Stimulated activated CD4-positive, alpha-beta T cell treated with anti-CD3 and anti-CD28 coated beads, Interleukin-4, amount 100 ng/mL, for 48 hours (primary cell): ENCODE measurements around the gene GLP1R.

Source experiments
- DNase-seq, 2 donors: peaks; one replicate each; pipeline ENCODE4 v3.0.0-alpha.2; 2020; ENCODE audit warnings: low read depth in 2 of 2

GLP1R gene

DNA sequence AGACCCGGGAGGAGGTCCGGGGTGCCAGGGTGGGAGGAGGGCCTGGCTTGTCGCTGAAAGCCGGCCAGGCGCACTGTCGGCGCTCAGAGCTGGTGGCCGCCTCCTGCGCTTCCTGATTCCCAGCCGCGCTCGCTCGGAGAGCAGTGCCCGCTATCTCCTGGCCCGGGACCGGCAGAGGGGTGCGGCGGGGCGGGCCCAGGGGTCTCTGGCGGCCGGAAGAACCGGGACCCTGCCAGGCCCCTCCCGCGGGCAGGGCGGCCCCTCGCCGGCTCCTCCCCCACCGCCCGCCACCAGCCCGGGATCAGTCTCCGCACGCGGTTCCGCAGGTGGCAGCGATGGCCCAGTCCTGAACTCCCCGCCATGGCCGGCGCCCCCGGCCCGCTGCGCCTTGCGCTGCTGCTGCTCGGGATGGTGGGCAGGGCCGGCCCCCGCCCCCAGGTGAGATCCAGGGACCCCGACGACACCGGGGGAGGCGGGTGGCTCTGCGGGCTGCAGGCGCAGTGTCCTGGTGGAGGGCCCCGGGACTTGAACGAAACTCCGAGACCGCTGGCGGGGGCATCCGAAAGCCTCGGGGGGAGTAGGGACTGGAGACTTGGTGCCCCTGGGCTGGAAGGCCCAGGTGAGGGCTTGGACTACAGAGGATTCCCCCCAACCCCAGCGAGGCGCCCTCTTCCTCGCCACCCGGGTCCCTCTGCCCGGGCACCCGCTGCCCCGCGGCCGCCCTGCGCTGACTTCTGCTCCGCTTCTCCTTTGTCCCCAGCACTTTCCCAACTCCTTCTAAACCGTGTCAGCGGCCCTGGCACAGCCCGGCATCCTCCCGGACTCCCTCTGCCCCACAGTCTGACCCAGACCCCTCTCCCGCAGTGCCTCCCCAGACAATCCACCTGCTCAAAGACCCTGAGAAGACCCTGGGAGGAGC lies at the start of gene GLP1R:
Gene GLP1R, plus strand, starts transcription at position 301 of the 919 bp plus-strand sequence. Its CDS starts 60 bp downstream, at position 361.
- DNase-seq = no peak

DNA sequence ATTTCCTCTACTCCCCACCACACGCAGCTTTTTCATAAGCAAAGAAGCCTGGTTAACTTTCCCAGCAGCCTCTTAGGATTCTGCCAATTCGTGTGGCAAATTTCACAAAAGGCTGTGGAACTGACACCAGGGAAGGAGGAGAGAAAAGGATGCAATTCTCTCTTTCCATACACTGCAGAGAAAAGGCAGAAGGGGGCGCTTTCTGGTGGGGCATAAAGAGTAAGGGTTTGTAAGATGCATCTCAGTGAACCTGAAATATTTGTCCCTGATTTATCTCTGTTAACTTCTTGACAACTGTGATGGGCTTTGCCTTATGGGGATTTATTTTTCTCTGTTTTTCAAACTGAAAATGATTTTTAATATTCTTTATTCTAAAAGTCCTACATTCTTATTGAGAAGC lies 45.5 kb upstream of the GLP1R start:
- DNase-seq = no peak

DNA sequence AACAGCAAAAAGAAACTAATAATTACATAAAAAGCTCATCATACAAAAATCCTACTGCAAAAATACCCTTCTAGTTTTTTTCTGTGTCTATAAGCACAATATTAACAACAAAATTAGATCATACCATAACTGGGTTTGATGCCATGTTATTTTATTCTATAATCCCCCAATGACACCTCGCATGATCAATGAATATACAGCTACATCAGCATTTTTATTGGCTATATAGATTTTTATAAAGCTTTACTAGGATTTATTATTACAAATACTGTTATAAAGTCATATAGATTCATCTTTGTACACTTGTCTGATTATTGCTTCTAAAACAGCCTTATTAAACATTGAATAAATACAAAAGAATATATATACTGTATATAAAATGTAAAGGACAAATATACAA lies 45.1 kb upstream of the GLP1R start:
- no peak for DNase-seq

DNA sequence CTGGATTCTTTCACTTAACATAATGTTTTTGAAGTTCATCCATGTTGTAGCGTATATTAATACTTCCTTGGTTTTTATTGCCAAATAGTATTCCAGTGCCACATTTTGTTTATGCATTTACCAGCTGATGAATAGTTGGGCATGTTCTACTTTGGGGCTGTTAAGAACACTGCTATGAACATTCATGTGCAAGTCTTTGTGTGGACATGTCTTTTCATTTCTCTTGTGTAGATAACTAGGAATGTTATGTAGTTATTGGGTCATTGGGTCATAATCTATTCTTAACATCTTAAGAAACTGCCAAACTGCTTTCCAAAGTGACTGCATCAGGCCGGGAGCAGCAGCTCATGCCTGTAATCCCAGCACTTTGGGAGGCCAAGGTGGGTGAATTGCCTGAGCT lies 43.8 kb upstream of the GLP1R start:
- DNase-seq = no peak

DNA sequence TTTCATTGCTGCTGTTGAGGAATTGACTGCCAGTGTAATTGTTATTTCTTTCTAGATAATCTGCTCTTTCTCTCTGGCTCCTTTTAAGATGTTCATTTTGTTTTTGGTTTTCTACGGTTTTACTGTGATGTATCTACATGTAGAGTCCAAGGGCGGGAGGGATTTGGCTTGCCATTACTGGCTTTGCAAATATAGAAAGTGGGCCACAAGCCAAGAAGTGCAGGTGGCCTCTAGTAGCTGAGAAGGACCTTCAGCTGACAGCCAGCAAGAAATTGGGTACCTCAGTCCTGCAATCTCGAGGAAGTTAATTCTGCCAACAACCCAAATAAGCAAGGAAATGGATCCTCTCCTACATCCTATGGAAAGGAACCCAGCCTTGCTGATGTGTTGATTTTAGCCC lies 42.8 kb upstream of the GLP1R start:
- no peak for DNase-seq

DNA sequence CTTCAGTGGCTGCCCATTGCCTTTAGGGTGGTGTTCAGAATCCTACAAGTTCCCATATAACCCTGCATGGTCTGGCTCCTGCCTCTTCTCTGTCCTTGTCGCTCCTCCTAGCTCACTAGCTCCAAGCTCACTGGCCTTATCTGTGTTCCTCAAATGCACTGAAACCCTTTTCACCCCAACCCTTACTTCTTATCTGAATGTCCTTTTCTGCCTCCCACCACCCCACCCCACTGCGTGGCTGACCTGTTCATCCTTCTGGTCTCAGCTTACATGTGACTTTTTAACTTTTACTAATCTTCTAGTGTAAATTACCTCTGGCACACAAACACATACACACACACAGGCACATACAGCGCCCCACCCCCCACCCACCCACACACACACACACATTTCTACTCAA lies 41.0 kb upstream of the GLP1R start:
- DNase-seq = no peak

DNA sequence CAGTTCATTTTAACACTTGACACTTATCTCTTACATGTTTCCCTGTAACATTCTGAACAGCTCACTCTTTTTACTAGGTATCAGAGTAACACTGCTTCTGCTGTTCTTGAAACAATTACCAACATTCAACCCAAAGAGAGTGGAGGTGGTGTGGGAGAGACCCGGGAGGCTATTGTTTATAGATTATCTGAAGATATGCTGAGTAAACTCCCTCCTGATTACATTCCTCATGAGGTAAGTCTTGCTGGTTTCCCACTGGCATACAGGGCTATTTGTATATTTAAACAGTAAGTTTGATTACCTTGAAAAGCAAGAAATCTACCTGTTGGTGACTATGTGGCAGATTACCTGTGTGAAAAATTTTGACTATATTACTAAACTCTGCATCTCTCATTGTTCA lies 39.8 kb upstream of the GLP1R start:
- no peak for DNase-seq

DNA sequence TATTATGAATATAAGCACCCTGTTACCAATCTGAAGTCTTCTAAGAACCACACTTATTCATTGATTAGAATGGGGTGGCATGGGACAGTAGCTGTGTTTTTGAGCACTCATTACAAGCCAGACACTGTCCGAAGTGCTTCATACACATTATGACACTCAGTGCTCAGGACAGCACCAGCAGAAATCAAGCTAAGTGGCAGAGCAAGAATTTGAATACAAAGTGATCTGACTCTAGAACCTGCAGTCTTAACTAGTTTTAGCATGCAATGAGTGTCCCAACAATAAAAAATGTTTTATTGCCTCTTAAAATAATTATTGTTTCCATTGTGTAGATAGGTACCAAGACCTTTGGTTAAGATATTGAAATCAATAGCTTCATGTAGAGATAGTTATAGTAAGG lies 39.1 kb upstream of the GLP1R start:
- no peak for DNase-seq

DNA sequence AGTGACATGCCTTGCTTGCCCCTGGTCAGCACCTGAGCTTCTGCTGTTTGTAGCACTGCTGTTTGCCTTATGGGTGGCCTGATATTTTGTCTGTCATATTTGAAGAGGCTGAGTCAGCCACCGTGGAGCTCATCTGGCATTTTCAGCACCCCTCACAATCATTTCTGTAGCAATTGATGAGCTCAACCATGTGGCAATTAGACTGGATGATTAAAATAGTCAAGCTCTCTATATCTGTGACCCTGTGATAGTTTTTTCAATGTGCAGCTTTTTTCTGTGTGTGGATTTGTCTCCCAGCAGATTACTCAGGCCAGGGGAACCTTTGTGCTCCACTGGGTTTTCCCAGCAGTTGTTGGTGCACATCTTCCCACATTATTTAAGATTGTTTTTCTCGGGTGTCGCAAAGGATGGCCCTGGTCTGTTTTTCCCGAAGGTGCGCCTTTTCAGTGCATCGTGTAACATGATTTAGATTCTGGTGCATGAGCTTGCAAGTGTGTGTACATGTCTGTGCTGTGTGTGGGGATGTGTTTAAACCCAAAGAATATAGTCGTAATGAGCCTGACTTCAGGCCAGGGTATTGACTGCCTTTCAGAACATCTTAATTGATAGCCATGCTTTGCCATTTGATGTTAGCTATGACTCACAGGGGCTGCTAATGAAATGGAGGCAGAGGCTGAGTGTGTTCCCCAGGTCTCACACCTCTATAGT lies 31.6 kb upstream of the GLP1R start:
- no peak for DNase-seq

DNA sequence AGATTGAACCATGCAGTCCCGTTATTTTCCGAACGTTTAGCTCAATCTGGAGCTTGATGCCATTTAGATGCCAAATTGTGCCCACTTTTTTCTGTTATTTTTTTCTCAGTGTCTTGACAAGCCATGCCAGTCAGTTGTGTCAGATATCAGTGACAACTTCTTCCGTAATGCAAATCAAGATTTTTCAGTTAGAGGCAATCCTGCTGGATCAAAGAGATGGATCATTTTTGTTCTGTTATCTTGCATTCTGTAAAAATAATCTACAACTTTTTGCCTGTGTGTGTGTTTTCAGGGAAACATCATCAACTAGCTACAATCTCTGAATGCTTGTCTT lies 31.1 kb upstream of the GLP1R start:
- no peak for DNase-seq

DNA sequence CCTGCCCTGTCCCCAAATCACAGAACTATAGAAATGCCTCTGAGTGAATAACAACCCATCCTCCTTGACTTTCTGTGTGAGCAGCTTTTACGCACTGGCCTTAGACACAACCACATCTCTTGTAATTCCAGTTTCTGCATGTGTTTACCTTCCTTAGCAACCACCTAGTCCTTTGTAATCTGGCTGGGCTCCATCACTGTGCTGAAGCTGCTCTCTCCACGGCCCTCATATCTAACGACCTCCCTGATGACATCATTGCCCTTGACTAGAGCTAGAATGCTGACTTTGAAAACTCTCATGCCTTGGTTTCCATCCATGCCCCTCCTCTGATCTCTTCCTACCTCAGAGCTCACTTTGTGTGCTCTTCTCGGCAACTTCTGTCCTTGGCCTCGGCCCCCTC lies 30.5 kb upstream of the GLP1R start:
- DNase-seq = no peak

DNA sequence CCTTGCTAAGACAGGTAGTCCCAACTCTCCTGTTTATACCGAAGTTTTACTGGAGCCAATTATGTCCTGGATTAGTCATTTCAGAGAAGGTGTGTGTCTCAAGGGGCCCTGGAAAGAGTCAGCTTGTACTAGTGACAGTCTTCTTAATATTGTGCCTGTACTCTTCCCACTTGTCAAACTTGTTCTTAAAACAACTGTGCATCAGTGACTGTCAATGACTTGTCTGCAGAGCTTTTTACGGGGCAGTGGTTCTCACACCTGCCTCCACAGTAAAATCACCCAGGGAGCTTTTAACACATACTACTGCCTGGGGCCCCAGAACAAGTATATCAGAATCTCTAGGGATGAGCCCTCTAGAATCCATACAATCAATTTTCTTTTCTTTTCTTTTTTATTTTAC lies 28.4 kb upstream of the GLP1R start:
- DNase-seq = no peak

DNA sequence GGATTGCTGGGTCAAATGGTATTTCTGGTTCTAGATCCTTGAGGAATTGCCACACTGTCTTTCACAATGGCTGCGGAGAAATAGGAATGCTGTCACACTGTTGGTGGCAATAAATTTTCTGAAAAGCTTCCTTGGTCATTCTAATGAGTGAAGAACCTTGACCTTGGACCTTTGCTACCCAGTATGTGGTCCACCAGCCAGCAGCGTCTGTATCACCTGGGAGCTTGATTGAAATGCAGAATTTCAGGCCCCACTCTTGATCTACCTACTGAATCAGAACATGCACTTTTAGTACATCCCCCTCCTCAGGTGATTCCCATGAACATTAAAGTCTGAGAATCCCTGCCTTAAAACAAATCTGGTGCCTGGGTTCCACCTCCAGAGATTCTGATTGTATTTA lies 27.5 kb upstream of the GLP1R start:
- no peak for DNase-seq

DNA sequence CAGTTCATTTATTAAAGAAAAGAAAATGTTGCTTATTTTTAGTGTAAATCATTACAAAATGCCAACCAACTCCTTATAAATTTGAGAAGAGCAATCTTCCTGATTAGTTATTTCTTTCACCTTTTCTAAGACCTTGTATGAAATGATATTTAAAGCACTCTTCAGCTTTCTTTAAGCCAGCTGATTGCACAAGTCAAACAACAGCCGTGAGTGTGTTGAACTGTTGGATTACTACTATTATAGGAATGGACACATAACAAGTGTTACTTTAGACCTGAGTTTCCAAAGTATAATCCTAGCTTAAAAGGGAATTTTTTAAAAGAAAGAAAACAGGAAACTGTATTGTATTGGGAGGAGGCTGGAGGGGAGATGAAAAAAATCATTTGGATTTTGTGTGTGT lies 26.8 kb upstream of the GLP1R start:
- no peak for DNase-seq

DNA sequence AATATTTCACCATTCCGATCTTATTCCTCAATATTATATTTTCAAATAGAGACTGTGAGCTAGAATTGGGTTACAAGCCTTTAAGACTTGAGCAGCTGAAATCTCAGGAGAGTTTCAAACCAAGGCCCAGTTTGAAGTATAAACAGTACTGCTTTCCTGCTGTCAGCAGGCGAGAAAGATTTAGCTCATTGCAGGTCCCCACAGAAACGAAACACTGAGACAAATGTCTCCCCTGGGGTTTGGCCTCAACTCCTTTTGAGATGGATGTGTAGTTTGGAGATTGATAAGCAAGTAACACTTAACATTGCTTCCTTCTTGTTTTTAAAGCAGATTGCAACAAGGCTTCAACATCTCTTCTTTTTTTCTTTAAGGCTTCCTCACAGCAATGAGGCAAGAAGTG lies 22.4 kb upstream of the GLP1R start:
- no peak for DNase-seq

DNA sequence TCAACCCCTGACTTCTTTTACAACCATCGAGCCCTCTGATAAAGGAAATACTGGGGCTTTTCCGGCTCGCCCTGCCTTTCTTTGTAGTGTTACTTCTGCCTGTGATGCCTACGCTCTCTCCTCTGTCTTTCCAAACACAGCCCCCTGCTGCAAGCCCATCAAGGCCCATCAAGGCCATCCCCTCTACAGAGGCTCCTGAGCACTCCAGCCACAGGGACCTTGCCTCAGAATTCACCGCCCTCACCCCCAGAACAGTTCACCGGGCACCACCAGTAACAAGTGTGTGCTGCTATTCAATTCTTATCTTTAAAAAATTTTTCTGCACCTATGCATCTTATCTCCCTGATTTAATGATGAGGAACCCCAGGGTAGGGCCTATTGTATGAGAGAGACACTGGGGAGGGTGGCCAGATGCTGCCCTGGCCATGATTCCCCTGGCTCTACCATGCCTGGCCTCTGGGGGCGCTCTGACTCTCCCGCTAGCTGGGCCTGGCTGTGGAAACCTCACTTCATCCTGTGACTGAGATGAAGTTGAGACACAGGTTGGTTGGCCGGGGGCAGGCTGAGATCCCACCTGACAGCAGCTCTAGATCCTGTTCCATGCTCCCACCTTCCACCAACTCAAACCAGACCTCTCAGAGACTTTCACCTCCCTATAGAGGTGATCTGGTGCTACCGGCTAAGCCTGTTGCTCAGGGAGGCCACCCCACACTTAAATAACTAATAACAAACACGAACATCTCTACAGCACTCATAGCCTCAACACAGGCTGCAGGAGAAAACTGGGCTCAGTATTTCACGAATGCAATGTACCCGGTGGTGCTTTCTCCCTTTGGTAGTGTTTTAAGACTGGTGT lies 19.2 kb upstream of the GLP1R start:
- peak; percentile 38 to 54 for DNase-seq

DNA sequence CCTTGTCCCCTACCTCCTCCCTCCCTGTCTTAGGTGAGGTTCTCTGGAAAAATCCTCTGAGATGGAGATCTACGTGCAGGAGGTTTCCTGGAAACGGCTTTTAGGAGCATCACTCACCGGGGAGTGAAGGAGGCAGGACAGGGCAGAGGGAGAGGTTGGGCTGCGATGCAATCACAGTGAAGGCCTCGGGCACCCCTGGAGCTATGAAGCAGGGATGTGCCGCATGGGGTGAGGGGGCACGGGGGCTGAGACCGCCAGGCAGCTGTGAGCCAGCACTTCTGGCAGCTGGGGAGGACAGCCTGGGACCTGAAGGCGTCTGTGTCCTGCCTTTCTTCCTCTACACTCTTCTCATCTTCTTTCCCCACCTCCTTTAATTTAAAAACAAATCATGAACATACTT lies 12.9 kb upstream of the GLP1R start:
- DNase-seq = no peak

DNA sequence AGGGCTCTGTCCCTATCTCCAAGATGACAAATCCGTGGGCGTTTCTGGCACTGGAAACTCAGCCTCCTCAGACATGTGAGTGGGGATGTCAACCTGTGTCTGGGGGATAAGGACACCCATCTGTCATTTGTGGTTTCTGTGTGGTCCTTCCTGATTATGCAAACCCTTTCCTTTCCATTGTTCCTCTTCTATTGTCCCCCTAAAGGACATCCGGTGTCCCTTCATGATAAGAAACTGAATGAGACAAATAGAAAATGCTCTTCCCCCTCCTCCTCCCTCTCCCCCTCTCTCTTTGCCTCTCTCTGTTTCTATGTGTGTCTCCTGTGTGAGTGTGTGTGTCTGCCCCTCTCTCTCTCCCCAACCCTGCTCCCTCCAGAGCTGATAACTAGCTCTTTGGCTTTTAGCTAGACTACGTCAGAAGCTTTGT lies 11.5 kb upstream of the GLP1R start:
- DNase-seq = no peak

DNA sequence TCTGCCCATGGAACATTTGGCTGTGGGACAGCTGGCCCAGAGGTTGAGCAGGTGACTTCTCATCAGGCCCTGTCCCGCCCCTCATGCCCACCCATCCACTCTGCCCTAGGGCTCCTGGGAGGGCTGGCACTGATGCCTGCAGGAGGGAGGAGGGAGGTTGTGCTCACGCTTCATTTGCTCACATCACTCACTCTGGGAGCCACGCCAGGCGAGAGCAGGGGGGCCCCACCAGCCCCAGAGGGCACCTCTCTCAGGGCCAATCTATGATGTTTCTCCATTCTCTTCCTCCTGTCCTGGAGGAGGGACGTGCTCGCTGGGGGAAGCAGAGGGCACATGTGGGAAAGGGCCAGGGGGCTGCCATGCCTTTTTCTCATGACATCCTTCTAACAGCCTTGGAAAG lies 10.9 kb upstream of the GLP1R start:
- no peak for DNase-seq

DNA sequence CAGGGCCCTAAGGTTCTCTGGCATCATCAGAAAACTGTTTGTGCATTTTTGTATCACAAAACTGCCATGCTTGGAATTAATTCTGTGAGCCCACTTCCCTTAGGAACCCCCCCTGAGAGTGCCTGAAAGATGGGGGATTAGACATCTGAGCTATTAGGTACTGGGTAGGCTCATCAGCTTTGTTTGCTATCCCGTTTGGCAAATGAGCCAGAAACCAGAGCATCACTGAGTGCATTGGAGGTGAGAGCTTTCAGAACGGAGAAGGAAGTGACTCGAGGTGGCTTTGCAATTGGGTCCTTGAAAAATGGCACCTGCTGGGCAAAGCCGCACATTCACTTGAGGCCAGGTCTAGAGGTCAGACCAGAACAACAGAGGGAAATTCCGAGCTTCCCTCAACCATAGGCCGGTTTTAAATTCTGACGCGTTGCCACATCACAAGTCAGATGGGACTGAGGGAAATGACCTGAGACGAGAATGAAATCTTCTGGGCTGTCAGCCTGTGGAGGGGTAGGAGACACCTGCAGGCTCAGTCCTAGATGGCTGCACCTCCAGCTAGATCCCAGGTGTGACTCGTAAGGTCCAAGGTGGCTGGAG lies 8.4 kb upstream of the GLP1R start:
- no peak for DNase-seq

DNA sequence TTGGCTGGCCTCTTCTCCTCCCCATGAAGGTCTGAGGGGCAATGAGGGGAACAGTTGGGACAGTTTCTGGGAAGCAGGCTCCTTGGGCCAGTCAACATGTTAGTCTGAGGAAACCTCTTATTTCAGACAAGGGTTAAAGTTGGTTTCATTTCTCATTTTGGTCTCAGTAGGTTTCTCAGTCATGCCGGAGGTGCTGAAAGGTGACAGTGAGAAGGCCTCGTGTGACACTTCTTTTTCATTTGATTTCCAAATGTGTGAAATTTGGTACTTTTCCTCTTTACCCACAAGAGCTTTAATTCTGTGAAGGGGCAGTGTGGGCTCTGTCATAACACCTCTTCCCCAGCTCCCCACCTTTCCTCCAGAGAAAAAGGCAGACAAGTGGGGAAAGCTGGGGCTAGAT lies 7.5 kb upstream of the GLP1R start:
- DNase-seq = no peak

DNA sequence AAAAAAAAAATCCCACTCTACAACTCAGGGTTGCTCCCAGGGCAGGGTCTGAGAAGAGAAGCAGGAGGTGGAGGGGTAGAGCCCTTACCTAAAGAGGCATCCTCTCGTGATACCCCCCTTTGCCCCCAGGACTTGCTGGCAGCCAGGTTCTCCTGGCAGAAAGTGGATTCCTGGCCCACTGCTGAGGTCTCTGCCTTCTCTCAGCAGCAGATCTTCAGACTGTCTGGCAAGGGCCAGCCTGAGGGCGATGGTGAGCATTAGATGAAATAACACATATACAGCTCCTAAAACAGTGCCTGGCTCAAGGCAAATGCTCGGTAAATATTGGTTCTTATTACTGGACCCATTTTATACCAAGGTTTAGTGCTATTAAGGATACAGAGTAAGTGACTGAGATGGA lies 4.8 kb upstream of the GLP1R start:
- DNase-seq = no peak
